GM10847 (cell line): ENCODE data around the gene ILDR1.

ENCODE experiments used
- POLR2A ChIP-seq: IDR thresholded peaks from 2 replicates; pipeline ENCODE4 v1.6.1; 2011; ENCODE audit not compliant: insufficient read length; ENCODE audit errors: extremely low read depth

ILDR1 gene

GRCh38 chr3:122001892-122002291, 20.2 kb downstream of the ILDR1 start:
- no peak for TF ChIP-seq POLR2A

- no peak for TF ChIP-seq POLR2A
These were observed 21.0 kb downstream of the ILDR1 start for GRCh38 chr3:122000936-122001605.

GRCh38 chr3:121999931-122000330, 22.1 kb downstream of the ILDR1 start:
- TF ChIP-seq POLR2A: no peak

GRCh38 chr3:121998611-121999473, 23.2 kb downstream of the ILDR1 start:
- no peak for TF ChIP-seq POLR2A

GRCh38 chr3:121998030-121998580, 23.9 kb downstream of the ILDR1 start:
- TF ChIP-seq POLR2A: no peak

- no peak for TF ChIP-seq POLR2A
These were observed 24.7 kb downstream of the ILDR1 start for GRCh38 chr3:121997372-121997771.

- TF ChIP-seq POLR2A: no peak
These were observed 25.6 kb downstream of the ILDR1 start for GRCh38 chr3:121996441-121996840.

GRCh38 chr3:121995161-121996137, 26.6 kb downstream of the ILDR1 start:
- no peak for TF ChIP-seq POLR2A

GRCh38 chr3:121994551-121994950, 27.5 kb downstream of the ILDR1 start:
- TF ChIP-seq POLR2A: no peak

GRCh38 chr3:121992601-121993560, 29.2 kb downstream of the ILDR1 start:
- TF ChIP-seq POLR2A: no peak

GRCh38 chr3:121989943-121990342, 32.1 kb downstream of the ILDR1 start:
- no peak for TF ChIP-seq POLR2A

- TF ChIP-seq POLR2A: no peak
These were observed 33.9 kb downstream of the ILDR1 start for GRCh38 chr3:121988146-121988545.

- no peak for TF ChIP-seq POLR2A
These were observed 36.2 kb downstream of the ILDR1 start for GRCh38 chr3:121985846-121986245.

GRCh38 chr3:121981473-121981872, 40.6 kb downstream of the ILDR1 start:
- TF ChIP-seq POLR2A: no peak
